Measurements from ENCODE around the gene TAPT1.

TAPT1 gene

DNA sequence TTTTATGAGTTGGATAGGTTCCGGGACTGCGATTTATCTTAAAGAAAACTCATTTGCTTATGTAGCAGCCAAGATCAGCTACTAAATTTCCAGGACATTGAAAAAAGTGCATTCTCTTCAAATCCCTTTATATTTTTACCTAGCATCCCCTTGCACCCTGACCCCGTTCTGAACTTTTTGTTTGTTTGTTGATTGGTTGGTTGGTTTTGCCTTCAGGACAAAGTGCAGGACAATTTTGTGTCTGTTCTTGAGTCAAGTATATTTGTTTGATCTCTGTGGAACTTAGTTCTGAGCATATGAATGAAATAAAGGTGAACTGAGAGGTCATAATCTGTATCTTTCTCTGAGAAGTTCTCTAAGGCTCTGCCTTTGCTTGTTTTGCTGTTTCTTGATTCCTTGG lies 12.8 kb upstream of the TAPT1 start:
- DNase-seq (ENCODE audit: low spot score in 2 of 2) (no peak), ATAC-seq (replicated peaks; ENCODE audit: extremely low read depth, poor library complexity, severe bottlenecking) (no peak)
- Mint-ChIP-seq H3K36me3 (ENCODE audit: insufficient read depth) (no peaks in the 10 kb centered on the region), H3K9me3 (no peaks in the 10 kb centered on the region), H3K27ac (ENCODE audit: low read depth) (no peak overlapping the region), H3K27me3 (no peaks in the 10 kb centered on the region), H3K4me1 (no peaks in the 10 kb centered on the region), H3K4me3 (no peak overlapping the region)

DNA sequence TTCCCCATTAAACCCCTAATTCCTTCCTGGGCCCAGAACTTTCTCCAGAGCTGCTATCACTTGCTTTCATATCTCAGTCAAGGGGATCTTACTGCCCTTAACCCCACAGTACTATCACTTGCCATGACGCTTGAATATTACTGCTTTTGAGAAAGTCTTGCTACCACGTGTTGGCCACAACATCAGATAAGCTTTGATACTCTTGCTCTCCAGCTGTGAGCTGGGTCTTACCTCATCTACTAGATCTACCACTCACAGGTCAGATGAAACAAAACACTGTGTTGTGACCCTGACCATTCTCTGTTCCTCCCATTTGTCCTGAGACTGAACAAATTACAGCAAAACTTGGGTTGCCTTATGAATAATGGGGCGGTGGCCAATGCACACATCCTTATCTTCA lies 12.1 kb upstream of the TAPT1 start:
- ATAC-seq (replicated peaks; ENCODE audit: extremely low read depth, poor library complexity, severe bottlenecking) (peak; percentile 54), DNase-seq (ENCODE audit: low spot score in 2 of 2) (no peak)
- no peaks in the 10 kb centered on the region for H3K36me3 Mint-ChIP-seq (ENCODE audit: insufficient read depth)
- no peaks in the 10 kb centered on the region for H3K9me3 Mint-ChIP-seq
- no peak overlapping the region for H3K4me3 Mint-ChIP-seq
- H3K27me3 Mint-ChIP-seq, result no peaks in the 10 kb centered on the region
- no peaks in the 10 kb centered on the region for H3K4me1 Mint-ChIP-seq
- no peak overlapping the region for H3K27ac Mint-ChIP-seq (ENCODE audit: low read depth)

DNA sequence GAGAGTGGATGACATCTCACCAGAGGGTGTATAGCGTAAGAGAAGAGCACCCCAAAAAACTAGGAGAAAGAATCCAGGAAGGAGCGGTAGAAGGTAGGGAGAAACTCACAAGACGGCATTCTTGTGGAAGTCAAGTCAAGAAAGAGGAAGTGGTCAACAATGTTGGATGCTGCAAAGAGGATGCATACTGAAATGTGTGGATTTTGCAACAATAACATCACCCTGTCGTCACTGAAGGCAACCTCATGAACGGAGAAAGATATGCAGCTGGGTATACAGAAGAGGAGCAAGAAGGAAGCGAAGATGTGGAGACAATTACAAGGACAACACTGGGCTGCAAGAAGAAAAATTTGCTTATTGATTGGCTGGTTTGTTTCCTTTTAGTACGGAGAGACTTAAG lies 11.4 kb upstream of the TAPT1 start:
- ATAC-seq (replicated peaks; ENCODE audit: extremely low read depth, poor library complexity, severe bottlenecking) (no peak), DNase-seq (ENCODE audit: low spot score in 2 of 2) (no peak)
- no peaks in the 10 kb centered on the region for H3K4me1 Mint-ChIP-seq
- H3K36me3 Mint-ChIP-seq (ENCODE audit: insufficient read depth), result no peaks in the 10 kb centered on the region
- H3K27me3 Mint-ChIP-seq, result no peaks in the 10 kb centered on the region
- H3K27ac Mint-ChIP-seq (ENCODE audit: low read depth), result no peak overlapping the region
- H3K9me3 Mint-ChIP-seq, result no peaks in the 10 kb centered on the region
- H3K4me3 Mint-ChIP-seq, result no peak overlapping the region

DNA sequence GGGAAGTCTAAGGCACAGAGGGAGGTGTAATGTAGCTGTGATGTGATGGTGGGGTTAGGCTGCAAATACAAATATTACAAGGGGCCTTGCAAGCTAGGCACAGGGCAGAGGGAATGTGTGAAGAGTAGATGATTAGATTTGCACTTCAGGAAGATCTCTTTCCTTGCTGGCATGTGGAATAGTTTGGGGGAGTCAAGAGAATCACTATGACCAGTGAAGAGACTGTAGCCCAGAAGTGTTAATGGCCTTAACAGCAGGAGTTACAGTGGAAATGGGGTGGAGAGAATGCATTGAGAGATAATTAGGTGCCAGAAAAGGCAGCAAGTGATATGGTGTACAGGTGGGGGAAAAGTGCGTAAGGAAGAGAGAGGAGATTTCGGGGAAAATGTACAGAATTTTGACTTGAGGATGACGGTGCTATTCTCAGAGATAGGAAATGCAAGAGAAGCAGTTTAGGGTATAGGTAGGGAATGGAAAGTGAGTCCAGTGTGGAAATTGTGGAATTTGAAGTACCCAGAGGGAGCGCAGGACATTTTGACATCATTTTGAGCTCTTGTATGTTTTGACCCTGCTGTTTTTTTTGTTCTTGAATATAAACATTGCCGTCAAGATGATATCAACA lies 10.2 kb upstream of the TAPT1 start:
- DNase-seq (ENCODE audit: low spot score in 2 of 2) (no peak), ATAC-seq (replicated peaks; ENCODE audit: extremely low read depth, poor library complexity, severe bottlenecking) (no peak)
- Mint-ChIP-seq H3K4me3 (no peak overlapping the region), H3K27ac (ENCODE audit: low read depth) (no peak overlapping the region), H3K4me1 (no peaks in the 10 kb centered on the region), H3K36me3 (ENCODE audit: insufficient read depth) (no peaks in the 10 kb centered on the region), H3K27me3 (no peaks in the 10 kb centered on the region), H3K9me3 (no peaks in the 10 kb centered on the region)

DNA sequence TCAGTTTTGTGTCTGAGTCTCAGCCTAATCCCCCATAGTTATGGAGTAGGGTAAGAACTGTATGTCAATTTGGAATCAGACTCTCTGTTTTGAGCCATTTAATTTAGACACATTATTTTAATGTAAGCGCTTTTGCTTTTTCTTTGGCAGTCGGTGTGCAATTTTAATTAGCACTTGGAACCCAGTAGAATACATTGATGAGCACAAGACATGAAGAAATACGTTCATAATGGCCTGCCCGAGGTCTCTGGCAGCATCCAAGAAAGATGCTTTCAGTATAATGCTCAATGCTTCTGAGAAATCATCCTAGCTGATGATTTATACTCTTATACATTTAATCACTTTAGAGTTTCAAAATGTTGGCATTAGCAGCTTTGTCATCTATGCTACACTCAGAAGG lies 8.9 kb upstream of the TAPT1 start:
- Mint-ChIP-seq H3K4me3 (no peak overlapping the region), H3K9me3 (no peaks in the 10 kb centered on the region), H3K27ac (ENCODE audit: low read depth) (no peak overlapping the region), H3K27me3 (no peaks in the 10 kb centered on the region), H3K4me1 (peaks cover 5% of the 10 kb centered on the region), H3K36me3 (ENCODE audit: insufficient read depth) (no peaks in the 10 kb centered on the region)
- no peak for ATAC-seq (replicated peaks; ENCODE audit: extremely low read depth, poor library complexity, severe bottlenecking)
- no peak for DNase-seq (ENCODE audit: low spot score in 2 of 2)

DNA sequence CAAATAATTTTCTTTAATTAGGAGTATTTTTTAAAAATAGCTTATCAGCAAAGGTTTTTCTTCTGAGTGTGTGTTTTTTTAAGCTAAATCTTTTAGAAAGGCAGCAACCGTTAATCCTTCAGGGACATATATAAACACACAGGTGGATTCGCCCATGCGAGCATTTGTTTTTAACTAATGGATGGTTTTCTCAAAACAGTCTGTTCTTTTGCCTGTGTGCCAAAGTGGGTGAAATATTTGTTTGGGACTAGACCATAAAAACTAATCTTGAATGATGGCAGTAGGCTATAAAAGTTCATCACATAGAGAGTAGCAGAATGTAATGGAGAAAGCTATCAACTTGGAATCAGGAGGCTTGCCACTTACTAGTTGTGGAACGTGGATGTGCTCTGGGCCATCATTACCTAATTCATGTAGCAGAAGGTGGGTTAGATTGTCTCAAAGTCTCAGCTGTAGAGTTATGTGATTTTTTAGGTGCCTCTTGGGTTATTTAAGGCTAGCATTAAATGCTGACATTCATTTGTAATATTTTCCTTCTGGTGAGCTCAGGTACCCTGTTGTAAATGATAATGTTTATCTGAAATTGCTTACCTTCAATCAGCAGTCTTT lies 7.4 kb upstream of the TAPT1 start:
- ATAC-seq (replicated peaks; ENCODE audit: extremely low read depth, poor library complexity, severe bottlenecking), result no peak
- H3K27ac Mint-ChIP-seq (ENCODE audit: low read depth), result no peak overlapping the region

DNA sequence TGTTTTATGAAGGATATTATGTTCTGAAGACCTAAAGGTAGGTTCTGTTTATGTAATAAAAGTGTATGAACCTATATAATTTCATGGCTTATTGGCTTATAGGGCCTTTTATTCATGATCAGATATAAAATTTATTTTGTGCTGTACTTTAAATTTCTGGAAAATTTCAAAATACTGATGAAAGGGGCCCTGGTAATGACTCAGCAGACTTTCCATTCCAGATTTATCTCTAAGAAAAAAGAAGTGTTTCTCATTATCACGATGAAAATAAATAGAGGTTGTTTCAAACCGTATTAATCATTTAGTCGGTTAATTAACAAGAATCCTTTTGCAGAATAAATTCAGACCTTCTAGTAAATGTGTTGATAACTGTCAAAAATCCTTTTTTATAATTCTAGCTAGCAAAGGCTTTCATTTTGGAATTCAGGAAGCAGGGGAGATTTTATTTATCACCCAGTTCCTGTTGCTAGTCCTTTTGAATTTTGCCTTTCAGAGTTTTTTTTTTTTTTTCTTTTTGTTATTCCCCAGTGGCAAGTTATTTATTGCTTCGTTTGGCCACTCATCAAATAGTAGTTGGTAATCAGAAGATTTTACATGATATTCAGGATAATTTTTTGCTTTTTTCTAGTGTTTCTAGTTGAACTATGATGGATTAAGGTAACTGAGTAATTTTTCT lies 5.4 kb upstream of the TAPT1 start:
- Mint-ChIP-seq H3K9me3 (no peaks in the 10 kb centered on the region), H3K36me3 (ENCODE audit: insufficient read depth) (peaks cover 4% of the 10 kb centered on the region), H3K27me3 (no peaks in the 10 kb centered on the region), H3K4me3 (no peak overlapping the region), H3K27ac (ENCODE audit: low read depth) (no peak overlapping the region), H3K4me1 (peaks cover 5% of the 10 kb centered on the region)
- DNase-seq (ENCODE audit: low spot score in 2 of 2), result no peak
- ATAC-seq (replicated peaks; ENCODE audit: extremely low read depth, poor library complexity, severe bottlenecking), result no peak

More for the DNA sequence above, 7.4 kb upstream of the TAPT1 start:
- Mint-ChIP-seq H3K9me3 (no peaks in the 10 kb centered on the region), H3K27me3 (no peaks in the 10 kb centered on the region), H3K4me3 (no peak overlapping the region), H3K36me3 (ENCODE audit: insufficient read depth) (no peaks in the 10 kb centered on the region), H3K4me1 (peaks cover 5% of the 10 kb centered on the region)
- no peak for DNase-seq (ENCODE audit: low spot score in 2 of 2)

DNA sequence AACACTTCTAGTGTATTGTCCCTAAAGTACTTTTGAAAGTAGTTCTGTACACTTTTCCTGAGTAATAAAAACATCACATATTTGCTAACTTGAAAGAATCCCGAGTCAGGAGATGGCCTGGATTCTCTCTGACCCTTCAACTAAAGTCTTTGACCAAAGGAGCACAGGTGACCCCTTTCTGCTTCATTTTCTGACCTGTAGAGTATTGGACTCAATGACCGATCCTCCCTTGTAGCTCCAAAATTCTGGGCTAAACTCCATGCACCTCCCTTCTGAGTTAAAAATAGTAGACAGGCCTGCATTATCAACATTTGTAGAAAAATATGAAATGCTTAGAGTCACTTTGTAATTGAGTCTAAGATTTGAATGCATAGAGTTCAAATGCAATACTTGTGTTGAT lies 4.0 kb upstream of the TAPT1 start:
- H3K27me3 Mint-ChIP-seq, result no peaks in the 10 kb centered on the region
- H3K4me1 Mint-ChIP-seq, result peaks cover 5% of the 10 kb centered on the region
- ATAC-seq (replicated peaks; ENCODE audit: extremely low read depth, poor library complexity, severe bottlenecking) (no peak), DNase-seq (ENCODE audit: low spot score in 2 of 2) (no peak)
- H3K36me3 Mint-ChIP-seq (ENCODE audit: insufficient read depth), result peaks cover 7% of the 10 kb centered on the region
- no peak overlapping the region for H3K27ac Mint-ChIP-seq (ENCODE audit: low read depth)
- H3K9me3 Mint-ChIP-seq, result no peaks in the 10 kb centered on the region
- H3K4me3 Mint-ChIP-seq, result no peak overlapping the region

DNA sequence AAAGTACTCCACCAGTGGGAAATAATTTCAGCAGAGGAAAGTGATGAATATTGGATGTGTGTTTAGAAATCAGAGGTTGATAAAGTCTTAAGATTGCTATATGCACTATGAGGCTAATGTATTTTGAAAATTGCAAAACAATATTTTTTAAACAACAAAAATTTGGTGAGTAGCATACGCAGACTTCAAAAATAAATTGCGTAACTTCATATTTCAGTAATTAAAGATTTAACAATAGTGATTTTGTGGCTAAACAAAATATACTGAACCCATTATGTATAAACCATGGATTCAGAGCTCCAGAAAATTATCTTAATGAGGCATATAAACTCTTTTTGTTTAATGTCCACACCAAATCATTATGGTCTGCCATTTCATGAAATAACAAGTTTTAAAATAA lies 3.3 kb upstream of the TAPT1 start:
- no peak overlapping the region for H3K4me3 Mint-ChIP-seq
- peaks cover 10% of the 10 kb centered on the region for H3K36me3 Mint-ChIP-seq (ENCODE audit: insufficient read depth)
- ATAC-seq (replicated peaks; ENCODE audit: extremely low read depth, poor library complexity, severe bottlenecking) (no peak), DNase-seq (ENCODE audit: low spot score in 2 of 2) (no peak)
- H3K27me3 Mint-ChIP-seq, result no peaks in the 10 kb centered on the region
- no peak overlapping the region for H3K27ac Mint-ChIP-seq (ENCODE audit: low read depth)
- no peaks in the 10 kb centered on the region for H3K9me3 Mint-ChIP-seq
- H3K4me1 Mint-ChIP-seq, result peaks cover 11% of the 10 kb centered on the region

DNA sequence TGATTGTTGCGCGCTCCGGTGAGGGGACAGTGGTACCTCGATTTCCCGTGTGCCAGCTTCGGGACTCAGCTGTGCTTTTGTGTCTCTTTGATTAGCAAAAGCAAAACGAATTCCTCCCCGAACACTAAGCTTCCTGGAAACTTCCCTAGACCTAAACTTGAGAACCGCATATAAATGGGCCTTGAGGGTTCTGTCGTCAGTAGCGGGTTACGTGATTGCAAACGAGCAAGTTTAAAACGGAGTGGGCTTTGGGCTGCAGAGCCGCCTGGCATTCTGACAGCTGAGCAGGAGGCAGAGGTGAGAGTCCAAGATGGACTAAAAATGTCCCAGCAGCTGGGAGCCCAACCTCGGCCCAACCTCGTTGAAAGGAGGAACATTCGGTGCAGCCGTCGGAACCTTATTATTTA lies 1.2 kb upstream of the TAPT1 start:
- no peak for ATAC-seq (replicated peaks; ENCODE audit: extremely low read depth, poor library complexity, severe bottlenecking)
- H3K36me3 Mint-ChIP-seq (ENCODE audit: insufficient read depth), result peaks cover 14% of the 10 kb centered on the region
- peak overlapping the region; percentile 89 for H3K4me3 Mint-ChIP-seq
- peaks cover 32% of the 10 kb centered on the region for H3K4me1 Mint-ChIP-seq
- no peaks in the 10 kb centered on the region for H3K27me3 Mint-ChIP-seq
- DNase-seq (ENCODE audit: low spot score in 2 of 2), result no peak
- peak overlapping the region; percentile 85 for H3K27ac Mint-ChIP-seq (ENCODE audit: low read depth)
- H3K9me3 Mint-ChIP-seq, result no peaks in the 10 kb centered on the region

DNA sequence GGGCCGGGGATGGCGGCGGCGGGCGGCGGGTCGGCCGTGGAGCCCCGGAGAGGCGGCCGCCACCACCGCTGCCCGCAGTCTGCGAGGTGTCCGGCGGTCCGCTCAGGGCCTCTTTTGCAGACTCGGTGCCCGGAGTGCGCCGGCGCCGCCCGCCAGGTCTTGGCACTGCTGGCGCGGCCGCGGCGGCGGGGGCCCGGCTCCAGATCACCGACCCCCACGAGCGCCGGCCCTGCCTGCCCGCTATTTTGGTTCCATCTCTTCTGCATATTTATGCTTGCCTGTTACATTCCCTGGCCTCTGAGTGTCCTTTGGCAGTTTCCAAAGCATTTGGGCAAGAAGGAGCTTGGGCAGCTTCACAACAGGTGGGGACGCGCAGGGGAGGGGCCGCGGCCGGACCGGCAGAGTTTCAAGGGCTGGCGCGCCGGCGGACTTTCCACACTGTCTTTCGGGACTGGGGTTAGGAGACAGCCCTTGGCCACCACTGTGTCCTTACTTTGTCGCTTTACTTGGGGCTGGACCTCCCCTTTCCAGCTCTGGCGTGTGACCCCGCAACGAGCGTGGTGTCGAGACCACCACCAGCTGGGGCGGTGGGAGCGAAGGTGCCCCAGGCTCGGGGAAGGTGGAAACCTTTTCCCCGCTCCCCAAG lies 668 bp upstream of the TAPT1 start:
- peak overlapping the region; percentile 89 for H3K4me3 Mint-ChIP-seq
- peaks cover 34% of the 10 kb centered on the region for H3K4me1 Mint-ChIP-seq
- peak overlapping the region; percentile 85 for H3K27ac Mint-ChIP-seq (ENCODE audit: low read depth)

DNA sequence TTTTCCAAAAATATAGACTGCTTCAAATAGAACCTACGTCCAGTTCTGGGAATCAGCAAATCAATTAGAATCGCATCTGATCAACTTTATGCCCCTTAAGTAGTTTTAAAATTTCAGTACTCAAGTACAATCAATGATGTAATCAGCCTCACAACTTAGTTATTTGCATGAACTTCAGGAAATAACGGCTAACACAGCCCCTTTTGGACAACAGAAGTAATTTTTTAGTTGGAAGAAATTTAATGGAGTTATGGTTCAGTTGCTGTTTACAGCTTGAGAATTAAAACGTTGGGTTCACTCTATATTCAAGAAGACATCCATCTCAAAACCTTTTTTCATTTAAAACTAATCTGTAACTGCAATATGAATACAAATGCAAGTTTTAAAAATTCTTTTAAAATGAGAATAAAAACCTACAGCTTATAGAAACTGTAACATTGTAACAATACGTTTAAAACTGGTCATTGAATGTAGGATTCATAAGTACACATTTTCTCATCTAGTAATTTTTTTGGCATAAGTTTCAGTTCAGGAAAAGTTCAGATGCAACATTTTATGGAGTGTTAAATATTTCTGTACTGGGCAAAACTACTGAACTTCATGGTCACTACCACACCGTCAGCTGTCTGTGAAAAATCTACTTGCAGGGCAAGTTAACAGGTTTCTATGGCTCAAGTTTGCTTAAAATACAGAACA lies 956 bp downstream of the TAPT1 start:
- H3K36me3 Mint-ChIP-seq (ENCODE audit: insufficient read depth), result peaks cover 14% of the 10 kb centered on the region
- DNase-seq (ENCODE audit: low spot score in 2 of 2), result no peak
- H3K9me3 Mint-ChIP-seq, result no peaks in the 10 kb centered on the region
- H3K27me3 Mint-ChIP-seq, result no peaks in the 10 kb centered on the region
- peak overlapping the region; percentile 79 for H3K27ac Mint-ChIP-seq (ENCODE audit: low read depth)
- peaks cover 31% of the 10 kb centered on the region for H3K4me1 Mint-ChIP-seq
- ATAC-seq (replicated peaks; ENCODE audit: extremely low read depth, poor library complexity, severe bottlenecking), result no peak
- peak overlapping the region; percentile 89 for H3K4me3 Mint-ChIP-seq

More for the DNA sequence above, 668 bp upstream of the TAPT1 start:
- DNase-seq (ENCODE audit: low spot score in 2 of 2), result peak in 1 of 2 donors; percentile 16
- H3K9me3 Mint-ChIP-seq, result no peaks in the 10 kb centered on the region
- H3K36me3 Mint-ChIP-seq (ENCODE audit: insufficient read depth), result peaks cover 14% of the 10 kb centered on the region
- no peaks in the 10 kb centered on the region for H3K27me3 Mint-ChIP-seq
- peak; percentile 22 for ATAC-seq (replicated peaks; ENCODE audit: extremely low read depth, poor library complexity, severe bottlenecking)

All from central memory CD8-positive, alpha-beta T cell (primary cell).